Activated T-cell treated with anti-CD3 and anti-CD28 coated beads, Interleukin-2, amount 50 U/mL, for 1 hour (primary cell): Measurements from ENCODE around the gene SPRING1.

Experiments
- DNase-seq: peaks from one replicate; pipeline ENCODE4 v3.0.0-alpha.2; 2020

SPRING1 gene

DNA sequence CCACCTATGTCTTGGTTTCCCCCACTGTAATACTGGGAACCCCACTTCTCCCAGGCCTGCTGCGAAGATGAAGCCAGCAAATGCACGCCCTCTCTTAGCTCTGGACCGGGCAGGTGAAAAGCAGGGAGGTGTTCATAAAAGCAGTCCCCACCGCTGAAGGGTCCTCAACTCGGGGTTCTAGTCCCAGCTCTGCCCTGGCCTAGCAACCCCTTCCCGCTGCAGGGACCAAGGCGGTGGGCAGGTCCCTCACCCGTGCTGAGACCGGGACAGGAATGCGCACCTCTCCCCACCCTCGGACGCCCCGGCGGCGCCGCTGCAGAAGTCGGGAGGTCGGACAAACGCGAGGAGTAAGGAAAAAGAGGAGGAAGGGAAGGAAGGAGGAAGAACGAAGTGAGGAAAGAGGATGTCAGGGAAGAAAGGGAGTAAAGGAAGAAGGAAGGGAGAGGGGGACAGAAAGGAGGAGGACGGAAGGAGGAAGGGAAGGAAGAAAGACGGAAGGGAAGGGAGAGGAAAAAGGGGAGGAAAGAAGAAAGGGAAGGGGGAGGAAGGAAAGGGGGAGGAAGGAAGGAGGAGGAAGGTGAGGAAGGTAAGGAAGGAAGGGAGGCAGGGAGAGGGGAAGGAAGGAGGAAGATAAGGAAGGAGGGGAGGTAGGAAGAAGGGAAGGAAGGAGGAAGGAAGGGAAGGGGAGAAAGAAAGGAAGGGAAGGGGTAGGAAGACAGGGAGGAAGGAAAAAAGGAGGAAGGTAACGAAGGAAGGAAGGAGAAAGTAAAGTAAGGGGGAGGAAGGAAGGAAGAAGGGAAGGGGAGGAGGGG, 701 bp downstream of the SPRING1 start:
- peak; percentile 23 for DNase-seq

DNA sequence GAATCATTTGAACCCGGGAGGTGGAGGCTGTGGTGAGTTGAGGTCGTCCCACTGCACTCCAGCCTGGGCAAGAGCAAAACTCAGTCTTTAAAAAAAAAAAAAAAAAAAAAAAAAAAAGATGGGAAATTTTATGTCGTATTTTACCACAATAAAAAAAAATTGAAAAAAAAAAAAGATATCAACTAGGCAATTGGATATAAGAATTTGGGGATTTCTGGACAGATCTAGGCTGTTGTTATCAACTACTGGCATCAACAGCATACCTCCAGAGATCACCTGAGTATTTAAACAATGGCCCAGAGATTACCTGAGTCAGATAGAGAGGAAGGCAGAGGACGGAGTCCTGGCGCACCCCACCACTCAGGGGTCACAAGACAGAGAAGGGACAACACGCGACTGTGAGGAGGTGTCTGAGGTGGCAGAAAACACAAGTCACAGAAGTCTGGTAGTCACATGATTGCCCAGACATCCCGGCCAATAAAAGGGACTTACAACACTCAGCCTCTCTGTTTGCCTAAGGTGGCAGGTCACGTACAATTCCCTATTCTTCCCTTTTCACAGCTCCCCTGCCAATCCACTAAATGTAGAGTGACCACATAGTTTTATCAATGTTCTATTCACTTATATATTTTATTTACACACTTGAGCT, 1.8 kb downstream of the SPRING1 start:
- DNase-seq, result no peak

DNA sequence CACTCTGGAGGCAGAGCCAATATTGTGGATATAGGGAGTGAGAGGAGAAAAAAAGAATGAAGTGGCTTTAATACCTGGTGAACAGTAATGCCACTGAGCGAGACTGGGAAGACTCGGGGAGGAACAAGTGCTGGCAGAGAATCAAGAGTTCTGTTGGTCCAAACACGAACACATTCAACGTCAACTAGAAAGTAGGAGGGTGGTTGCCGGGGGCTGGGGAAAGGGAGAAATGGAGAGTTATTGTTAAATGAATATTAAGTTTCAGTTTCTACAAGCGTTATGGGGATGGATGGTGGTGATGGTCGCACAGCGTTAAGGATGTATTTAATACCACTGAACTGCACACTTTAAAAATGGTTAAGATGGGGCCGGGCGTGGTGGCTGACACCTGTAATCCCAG, 2.8 kb downstream of the SPRING1 start:
- DNase-seq, result no peak

DNA sequence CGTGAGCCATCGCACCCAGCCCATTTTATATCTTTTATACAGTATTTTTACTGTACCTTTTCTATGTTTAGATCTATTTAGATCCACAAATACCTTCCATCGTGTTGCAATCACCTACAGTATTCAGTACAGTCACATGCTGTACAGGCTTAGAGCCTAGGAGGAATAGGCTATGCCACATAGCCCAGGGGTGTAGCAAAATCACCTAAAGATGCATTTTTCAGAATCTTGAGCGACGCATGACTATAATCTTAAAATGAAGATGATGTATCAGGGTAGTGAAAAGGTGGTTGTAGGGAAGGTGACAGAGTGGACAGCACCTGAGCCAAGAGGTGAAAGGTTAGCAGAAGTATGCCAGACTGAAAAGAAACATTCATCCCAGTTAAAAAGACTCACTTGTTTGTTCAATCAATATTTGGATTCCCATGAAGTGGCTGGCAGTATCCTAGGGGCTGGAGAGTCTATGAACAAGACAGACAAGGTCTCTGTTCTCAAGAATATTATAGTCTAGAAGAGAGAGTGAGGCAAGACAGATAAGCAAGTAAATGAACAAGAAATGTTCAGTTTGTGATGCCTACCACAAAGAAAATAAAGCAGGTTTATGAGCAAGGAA, 3.6 kb downstream of the SPRING1 start:
- no peak for DNase-seq

DNA sequence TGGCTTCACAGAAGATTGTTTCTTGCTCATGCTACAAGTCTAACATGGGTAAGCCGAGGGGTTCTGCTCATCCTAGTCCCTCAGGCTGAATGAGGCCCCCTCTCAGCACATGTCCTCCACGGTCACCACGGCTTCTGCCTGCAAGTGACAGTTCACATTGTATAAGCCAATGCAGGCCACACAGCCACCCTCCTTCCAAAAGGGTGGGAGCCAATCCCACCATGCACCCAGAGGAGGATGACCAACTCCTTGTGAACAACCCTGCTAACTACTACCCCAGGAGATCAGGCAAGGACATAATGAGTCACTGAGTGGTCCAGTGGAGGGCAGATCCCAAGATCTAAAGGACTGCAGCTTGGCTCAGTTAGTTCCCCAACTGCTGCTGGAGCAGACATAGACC, 6.1 kb downstream of the SPRING1 start:
- no peak for DNase-seq

DNA sequence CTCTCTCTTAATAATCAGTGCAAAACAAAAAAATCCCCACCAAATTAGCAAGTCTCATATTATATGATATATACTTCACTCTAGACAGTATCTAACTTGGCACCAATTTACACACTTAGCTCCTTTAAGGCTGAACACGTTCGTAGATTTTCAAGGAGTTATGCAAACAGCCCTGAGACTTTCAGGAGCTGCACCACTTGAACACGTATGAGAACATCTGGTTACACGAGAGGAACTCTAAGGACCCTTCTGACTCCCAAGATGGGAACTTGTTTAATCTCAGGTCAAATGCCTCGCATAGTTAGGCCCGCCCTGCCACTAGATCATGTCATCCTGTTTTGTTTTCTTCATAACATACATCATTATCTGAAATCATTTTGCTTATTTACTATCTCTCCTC, 10.0 kb downstream of the SPRING1 start:
- no peak for DNase-seq

DNA sequence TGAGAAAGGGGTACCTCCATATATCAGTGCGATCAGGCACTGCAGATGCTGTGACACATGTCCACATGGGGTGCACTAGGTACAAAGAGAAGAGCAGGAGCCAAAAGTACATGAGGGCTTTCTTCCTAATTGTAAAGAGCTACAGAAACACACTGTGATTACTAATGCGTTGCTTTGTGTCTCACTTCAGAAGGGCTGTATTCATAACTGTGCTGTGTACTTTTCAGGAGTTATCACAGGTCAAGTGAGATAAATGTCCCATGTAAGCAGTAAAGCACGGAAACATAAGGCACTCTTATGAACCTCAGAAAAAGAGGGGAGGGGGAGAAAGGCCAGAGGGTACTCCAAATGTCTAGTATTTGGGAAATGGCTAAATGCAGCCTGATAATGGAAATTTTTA, 10.6 kb downstream of the SPRING1 start:
- no peak for DNase-seq

DNA sequence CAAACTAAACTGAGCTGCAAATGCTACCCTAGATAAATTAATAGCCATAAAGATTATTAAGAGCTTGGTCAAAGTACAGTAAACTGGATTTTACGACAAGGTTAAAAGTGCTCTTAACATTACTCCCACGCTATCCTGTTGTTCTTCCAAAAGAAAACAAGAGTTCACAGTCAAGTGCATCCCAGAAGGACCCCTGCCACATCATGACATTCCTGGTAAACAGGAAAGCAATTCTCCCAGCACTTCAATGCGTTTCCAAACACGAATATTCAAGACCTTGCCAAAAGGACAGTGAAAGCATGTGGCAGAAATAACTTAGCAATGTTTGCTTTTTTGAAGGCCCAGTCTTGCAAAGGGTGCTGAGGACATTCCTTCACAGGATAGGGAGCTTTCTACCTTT, 11.2 kb downstream of the SPRING1 start:
- DNase-seq, result no peak

DNA sequence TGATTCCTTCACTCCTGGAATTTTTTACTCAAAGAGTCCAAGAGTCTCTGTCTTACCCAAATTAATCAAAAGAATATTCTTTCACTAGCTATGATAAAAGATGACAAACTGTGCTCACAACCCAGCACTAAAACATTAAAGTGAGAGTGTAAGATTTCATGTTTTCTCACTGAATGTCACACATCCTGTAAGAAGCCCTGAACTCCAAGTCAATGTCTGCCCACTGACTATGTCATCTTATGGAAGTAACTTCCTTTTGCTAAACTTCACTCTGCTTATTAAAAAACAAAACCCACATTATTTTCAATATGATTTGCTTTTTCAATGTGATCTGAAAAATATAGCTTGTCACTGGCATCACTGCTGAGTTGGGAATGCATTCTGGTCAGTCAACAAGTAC, 15.6 kb downstream of the SPRING1 start:
- DNase-seq, result no peak

DNA sequence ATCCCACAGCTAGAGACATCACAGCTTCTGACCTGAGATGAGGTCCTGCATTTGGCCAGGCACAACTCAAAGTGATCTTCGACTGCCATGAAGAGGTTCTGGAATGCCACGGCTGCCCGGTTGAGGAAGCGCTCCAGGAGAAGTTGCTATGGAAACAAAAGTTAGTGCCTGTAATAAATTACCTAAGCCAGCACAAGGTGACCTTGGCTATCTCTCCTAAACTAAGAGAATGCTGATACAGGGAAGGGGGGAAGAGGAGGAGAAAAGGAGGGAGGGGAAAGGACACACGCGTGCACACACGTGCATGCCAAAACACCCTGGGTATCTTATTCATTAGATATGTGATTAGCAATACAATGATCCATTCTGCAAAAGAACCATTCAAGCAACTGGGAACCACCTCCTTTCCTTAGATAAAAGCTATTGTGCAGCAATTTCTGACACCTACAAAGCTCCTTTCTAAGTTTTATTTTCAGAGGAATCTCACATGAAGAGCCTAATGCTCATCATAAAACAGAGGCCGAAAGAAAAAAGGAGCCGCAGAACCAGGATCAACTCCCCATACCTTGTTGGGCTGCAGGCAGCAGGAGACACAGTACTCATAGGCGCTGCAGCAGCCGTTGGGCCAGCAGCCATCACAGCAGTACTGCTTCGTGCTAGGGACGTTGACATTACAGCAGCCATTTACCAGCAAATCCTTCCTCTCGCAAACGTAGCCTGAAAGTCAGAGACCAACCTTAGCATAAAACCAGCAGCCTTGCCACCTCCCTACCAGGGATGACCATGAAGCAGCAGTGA, 17.9 kb downstream of the SPRING1 start:
- DNase-seq, result no peak

DNA sequence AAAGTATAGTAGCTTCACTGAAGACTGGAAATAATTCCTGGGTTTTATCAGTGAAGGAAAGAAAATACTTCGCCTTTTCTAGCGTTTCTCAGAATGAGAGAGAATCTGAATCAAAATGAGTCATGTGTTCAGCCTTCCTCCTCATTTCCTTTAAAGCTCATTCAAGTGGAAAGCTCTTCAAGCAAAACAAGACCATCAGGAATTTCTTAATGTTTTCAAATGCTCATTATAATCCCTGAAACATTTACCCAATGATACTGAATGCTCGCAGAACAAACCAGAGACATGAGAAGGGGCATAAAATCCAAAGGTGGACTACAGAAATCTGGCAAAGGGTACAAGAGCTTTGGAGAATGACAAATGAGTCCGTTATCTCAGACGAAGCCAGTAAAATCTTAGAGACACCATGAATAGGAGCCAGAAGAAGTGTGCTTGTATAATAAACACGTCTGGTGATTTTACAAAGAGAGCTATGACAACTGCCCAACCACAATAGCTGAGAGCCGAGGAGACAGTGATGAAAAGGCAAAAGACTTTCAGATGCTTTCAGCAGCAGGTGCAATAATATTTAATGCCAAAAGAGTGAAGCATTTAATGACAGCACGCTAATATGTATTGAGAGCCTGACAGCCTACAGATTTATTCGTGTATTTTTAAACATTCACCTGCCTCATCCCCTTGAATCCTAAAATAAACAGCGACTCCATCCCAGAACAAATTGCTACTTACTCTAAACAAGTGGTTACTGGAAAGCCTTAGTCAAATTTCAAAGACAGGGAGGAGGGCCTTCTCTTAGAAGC, 19.0 kb downstream of the SPRING1 start:
- no peak for DNase-seq

DNA sequence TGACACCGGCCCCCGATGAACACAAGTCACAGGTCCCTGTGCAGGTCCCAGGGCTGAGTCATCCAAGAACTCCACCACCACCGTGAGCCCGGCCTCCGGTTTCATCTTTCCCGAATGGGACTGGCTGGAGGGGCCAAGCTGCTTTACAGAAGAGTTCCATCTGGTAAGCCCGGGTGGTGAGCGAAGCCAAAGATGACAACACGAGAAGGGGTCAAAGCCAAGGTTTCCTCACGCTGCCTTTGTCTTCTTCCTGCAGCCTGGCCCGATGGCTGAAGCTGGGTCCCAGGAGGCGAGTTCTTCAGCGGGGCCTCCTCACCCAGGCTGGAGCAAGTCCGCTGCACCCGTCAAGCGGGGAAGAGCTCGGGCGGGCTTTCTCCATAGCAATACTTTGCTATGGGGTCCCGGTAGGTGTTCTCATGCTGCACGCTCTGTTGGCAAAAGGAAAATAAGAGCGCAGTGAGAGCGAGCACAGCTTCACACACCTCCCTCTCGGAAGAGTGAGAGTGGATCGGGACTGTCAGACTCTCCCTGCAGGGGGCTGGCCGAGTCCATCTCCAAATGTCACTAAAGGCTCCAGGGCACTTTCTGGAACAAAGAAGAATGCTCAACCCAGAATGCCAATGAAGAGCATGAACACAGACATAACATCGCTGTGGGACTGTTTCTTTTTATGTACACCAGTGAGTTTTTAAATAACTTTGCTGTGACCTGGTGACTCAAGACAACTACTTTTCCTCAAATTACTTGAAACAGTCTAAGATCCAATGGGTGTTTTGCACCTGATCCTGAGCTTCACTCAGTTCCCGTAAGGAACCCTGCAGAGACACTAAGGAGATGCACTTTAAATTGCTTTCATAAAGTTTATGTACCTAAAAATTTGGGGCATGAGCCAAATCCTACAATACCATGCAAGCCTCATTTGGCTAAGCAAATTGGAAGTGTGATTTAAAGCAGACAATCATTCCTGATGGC, 20.1 kb downstream of the SPRING1 start:
- DNase-seq, result no peak

DNA sequence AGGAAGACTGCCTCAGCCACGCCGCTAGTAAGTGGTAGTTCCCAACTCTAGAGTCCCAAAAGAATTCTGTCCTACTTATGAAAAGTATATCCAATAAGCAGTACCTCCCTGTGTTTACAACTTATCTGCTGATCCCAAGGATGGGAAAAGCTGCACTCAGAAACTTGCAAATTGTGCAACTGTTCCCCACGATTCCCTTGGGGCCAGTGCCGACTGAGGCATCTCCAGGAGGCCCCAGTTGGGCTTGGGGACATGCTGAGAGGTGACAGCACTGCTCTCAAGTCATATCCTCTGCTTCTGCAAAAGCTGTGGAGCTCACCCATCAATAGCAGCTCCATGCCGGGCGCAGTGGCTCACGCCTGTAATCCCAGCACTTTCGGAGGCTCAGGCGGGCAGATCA, 23.7 kb downstream of the SPRING1 start:
- no peak for DNase-seq

DNA sequence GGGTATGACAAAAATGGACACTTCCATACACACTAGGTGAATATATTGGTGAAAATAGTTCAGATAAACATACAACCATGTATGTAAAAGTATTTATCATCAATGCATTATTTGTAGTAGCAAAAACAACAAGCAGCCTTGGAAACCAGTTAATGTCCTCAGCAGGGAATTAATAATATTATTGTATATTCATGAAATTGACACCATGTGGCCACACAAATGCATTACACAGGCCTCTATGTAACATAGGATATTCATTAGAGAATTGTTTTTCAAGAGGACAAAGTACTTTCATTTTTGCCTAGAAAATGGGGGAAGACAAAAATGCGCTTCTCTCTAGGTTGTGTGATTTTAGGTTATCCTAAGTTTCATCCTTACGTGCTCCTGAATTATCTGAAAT, 24.3 kb downstream of the SPRING1 start:
- no peak for DNase-seq

DNA sequence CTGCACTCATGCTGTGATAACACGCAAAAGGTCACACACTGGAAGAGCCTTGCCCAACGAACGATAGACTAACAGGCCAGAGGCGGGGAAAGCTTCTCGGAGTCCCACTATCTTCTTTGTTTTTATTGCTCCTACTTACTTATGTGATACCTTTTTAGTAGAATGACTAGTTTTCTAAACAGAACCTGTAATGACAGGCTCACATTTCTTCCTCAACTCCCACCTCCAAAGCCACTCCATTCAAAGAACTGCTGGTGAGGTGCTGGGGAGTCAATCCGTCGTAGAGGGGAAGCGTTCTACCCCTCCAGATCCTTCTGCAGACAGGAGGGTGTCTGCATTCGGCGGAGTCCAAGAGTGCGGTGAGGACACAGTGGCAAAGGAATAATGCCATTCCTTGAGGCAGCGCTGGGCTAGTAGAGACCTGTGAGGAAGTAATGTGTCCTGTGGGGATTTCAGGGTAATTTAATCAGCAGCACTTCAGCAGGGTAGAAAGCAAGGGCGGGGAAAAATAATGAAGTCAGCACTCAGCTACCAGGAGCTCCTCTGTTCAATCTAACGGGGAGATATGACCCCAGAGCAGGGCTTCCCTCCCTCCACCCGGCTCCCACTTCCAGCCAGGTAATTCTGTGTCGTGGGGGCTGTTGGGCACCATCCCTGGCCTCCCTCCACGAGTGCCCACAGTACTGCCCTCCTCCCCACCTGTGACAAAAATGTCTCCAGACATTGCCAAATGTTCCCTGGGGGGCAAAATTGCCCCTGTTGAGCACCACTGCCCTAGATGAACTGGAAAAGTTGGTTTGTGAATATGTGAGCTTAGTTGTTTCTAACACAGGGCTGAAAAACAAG, 25.2 kb downstream of the SPRING1 start:
- no peak for DNase-seq

DNA sequence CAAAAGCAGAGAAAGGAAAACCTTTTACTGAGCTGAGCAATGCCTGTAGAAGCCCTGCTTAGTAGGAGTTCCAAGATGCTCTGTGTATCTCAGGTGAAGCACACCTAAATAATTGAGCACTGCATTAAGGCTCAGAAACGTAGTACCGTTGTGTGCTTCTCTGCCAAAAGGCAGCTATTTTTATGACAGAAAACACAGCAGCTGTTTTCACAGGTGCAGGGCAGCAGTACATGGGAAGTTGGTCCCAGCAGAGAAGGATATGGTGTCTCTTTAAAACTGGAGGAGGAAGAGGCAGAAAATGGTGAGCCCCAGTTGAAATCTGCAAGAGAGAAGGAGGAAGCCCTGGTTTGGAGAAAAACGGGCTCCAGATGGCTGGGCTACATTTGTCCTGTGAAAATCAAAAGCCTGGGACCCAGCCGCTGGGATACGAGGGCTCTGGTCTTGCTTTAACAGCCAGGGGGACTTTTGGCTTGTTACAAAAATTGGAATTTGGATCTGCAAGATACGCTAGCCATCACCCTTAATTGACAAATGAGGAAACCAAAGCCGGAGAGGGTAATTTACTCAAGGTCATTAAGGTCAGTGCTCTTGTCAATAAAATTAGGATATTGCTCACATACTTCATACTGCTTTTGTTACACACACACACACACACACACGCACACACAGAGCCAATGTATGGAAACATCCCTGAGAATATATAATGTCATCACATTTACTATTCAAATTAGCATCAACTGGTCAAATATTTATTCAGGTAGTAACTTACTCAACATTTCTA, 27.3 kb downstream of the SPRING1 start:
- DNase-seq, result no peak

DNA sequence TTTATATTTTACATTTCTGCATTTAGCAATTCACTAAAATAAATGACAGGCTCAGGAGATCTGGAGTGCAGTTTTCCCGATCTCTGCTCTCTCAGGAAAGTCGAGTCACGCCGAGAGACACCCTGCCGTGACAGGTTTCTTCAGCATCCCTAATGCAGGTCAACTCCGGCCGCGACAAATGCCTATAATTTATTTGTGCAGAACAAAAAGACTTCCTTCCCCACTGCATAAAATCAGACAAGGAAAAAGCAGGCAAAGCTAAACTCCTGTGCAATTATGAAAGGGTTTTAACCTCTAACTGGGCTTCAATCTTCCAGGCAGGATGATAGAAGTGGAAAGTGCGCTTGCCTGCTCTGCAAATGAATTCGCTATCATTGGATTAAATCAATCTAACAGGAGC, 28.1 kb downstream of the SPRING1 start:
- no peak for DNase-seq

DNA sequence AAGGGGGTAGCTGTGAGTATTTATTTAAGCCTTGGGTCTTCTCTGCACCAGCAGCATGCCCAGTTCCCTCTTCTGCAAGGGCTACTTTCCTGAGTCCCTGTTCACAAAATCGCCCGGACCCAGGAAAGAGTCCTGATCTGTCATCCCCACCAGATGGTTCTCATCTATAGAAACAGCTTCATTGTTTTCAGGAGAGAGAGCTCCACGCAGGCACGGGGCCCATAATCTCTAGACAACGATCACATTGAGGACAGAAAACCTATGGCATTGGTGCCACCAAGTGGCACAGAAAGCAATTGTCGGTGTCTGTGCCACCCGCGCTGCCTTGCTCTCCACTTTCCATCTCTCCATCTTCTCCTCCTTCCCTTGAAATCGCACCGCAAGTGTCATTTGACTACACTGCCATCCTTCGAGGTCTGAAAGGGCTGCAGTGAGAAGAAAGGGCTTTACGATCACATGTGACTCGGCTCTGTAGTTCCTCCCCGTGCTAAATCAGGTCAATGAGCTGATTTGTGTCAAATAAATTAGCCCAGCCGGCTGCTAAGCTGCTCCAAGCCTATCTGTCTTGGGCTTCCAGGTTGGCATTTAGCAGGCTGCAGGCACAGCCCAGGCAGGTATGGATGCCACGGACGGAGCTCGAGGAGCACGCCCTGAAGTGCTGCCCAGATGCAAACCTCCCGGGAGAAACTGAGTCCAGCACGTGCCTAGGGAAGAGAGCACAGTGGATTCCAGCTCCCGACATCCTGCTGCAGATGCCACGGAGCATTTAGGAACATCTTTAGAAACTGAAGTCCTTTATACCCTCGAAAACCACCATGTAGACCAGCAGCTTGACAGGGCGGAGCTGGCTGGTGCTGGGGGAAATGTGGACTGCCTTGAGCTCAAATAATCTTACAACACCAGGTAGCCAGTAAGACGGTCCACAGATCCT, 28.8 kb downstream of the SPRING1 start:
- DNase-seq, result peak; percentile 59
